Astrocyte (in vitro differentiated cells and primary cell): Measurements from ENCODE around the gene GPC5. TPM values are rescaled to one million over a fixed set of nuclear protein-coding genes. Genes with fewer than 3 reads are reported as not detected.

Source experiments
- DNase-seq: peaks from one replicate; pipeline ENCODE4 v3.0.0-alpha.2; 2010; ENCODE audit warnings: low read depth
- FAIRE-seq: peaks from 2 replicates; lab custom pipeline; 2011; peaks lifted over from hg19 to GRCh38; lab: Jason Lieb, UNC
- H2AFZ ChIP-seq: 2 replicates; pipeline ENCODE4 v1.6.0; 2012; ENCODE audit warnings: low read depth, low read length, inconsistent platforms
- H3K27ac ChIP-seq: 2 replicates; pipeline ENCODE4 v1.5.1; 2011; ENCODE audit warnings: low read depth, low read length, inconsistent platforms
- H3K27me3 ChIP-seq: 2 replicates; pipeline ENCODE4 v1.6.0; 2011; ENCODE audit warnings: low read length, inconsistent platforms; ENCODE audit not compliant: insufficient read depth
- H3K36me3 ChIP-seq: 2 replicates; pipeline ENCODE4 v1.5.1; 2011; ENCODE audit warnings: low read length, inconsistent platforms; ENCODE audit not compliant: insufficient read depth
- H3K4me1 ChIP-seq: 2 replicates; pipeline ENCODE4 v1.5.1; 2011; ENCODE audit warnings: low read length, inconsistent platforms; ENCODE audit not compliant: insufficient read depth
- H3K4me2 ChIP-seq: 2 replicates; pipeline ENCODE4 v1.6.0; 2012; ENCODE audit warnings: low read length, inconsistent platforms
- H3K4me3 ChIP-seq: 2 replicates; pipeline ENCODE4 v1.5.1; 2011; ENCODE audit warnings: low read depth, mild to moderate bottlenecking, low read length, inconsistent platforms; ENCODE audit not compliant: insufficient read depth
- H3K79me2 ChIP-seq: 2 replicates; pipeline ENCODE4 v1.6.0; 2012; ENCODE audit warnings: mild to moderate bottlenecking, low read length, inconsistent platforms; ENCODE audit not compliant: insufficient read depth
- H3K9ac ChIP-seq: 2 replicates; pipeline ENCODE4 v1.6.0; 2012; ENCODE audit warnings: mild to moderate bottlenecking, low read length, inconsistent platforms
- H3K9me3 ChIP-seq: 2 replicates; pipeline ENCODE4 v1.5.1; 2012; ENCODE audit warnings: low read depth, mild to moderate bottlenecking, low read length, inconsistent platforms; ENCODE audit not compliant: insufficient read depth
- H4K20me1 ChIP-seq: 2 replicates; pipeline ENCODE4 v1.6.0; 2012; ENCODE audit warnings: low read length, inconsistent platforms; ENCODE audit not compliant: insufficient read depth
- H3K27ac Mint-ChIP-seq: one replicate; pipeline ENCODE4 v1.8.0; 2021; ENCODE audit warnings: mild to moderate bottlenecking, mixed read lengths; ENCODE audit not compliant: unreplicated experiment
- H3K27me3 Mint-ChIP-seq: one replicate; pipeline ENCODE4 v1.8.0; 2021; ENCODE audit warnings: low read depth, mixed read lengths; ENCODE audit not compliant: unreplicated experiment
- H3K36me3 Mint-ChIP-seq: one replicate; pipeline ENCODE4 v1.8.0; 2021; ENCODE audit warnings: low read depth, mixed read lengths; ENCODE audit not compliant: unreplicated experiment
- H3K4me1 Mint-ChIP-seq: one replicate; pipeline ENCODE4 v1.8.0; 2021; ENCODE audit warnings: low read depth, mixed read lengths; ENCODE audit not compliant: unreplicated experiment
- H3K4me3 Mint-ChIP-seq: one replicate; pipeline ENCODE4 v1.8.0; 2021; ENCODE audit warnings: mild to moderate bottlenecking, moderate library complexity, mixed read lengths; ENCODE audit not compliant: unreplicated experiment
- H3K9me3 Mint-ChIP-seq: one replicate; pipeline ENCODE4 v1.8.0; 2021; ENCODE audit warnings: mild to moderate bottlenecking, mixed read lengths; ENCODE audit not compliant: unreplicated experiment
- EZH2 ChIP-seq: IDR thresholded peaks from 2 replicates; pipeline ENCODE4 v1.6.1; 2012; ENCODE audit warnings: mild to moderate bottlenecking, low read length, inconsistent platforms; ENCODE audit not compliant: insufficient read depth
- total RNA-seq: library from RNA; stranded (reverse); gene quantifications from 2 replicates; pipeline ENCODE4 v1.2.1, GENCODE V29; 2021
- TF ChIP-seq, protein P1 (sequence below): IDR thresholded peaks from 2 replicates; pipeline ENCODE4 v1.5.1; 2011; ENCODE audit warnings: low read depth, mild to moderate bottlenecking, inconsistent platforms, low read length, moderate library complexity; ENCODE audit not compliant: insufficient read depth

GPC5 gene
- total RNA-seq, 1 donor from 2014 or later = 1.1 TPM

- H3K9me3 ChIP-seq = no peaks in the 10 kb centered on the region
- Mint-ChIP-seq H3K27ac (no peak overlapping the region), H3K4me3 (no peak overlapping the region), H3K4me1 (peaks cover 7% of the 10 kb centered on the region), H3K36me3 (no peaks in the 10 kb centered on the region), H3K9me3 (no peaks in the 10 kb centered on the region), H3K27me3 (no peaks in the 10 kb centered on the region)
- H3K36me3 ChIP-seq = no peaks in the 10 kb centered on the region
- no peak for FAIRE-seq
- no peaks in the 10 kb centered on the region for H3K79me2 ChIP-seq
- H4K20me1 ChIP-seq = no peaks in the 10 kb centered on the region
- H3K27me3 ChIP-seq = no peaks in the 10 kb centered on the region
- H3K27ac ChIP-seq = no peak overlapping the region
- no peak overlapping the region for H2AFZ ChIP-seq
- TF ChIP-seq, protein P1, sequence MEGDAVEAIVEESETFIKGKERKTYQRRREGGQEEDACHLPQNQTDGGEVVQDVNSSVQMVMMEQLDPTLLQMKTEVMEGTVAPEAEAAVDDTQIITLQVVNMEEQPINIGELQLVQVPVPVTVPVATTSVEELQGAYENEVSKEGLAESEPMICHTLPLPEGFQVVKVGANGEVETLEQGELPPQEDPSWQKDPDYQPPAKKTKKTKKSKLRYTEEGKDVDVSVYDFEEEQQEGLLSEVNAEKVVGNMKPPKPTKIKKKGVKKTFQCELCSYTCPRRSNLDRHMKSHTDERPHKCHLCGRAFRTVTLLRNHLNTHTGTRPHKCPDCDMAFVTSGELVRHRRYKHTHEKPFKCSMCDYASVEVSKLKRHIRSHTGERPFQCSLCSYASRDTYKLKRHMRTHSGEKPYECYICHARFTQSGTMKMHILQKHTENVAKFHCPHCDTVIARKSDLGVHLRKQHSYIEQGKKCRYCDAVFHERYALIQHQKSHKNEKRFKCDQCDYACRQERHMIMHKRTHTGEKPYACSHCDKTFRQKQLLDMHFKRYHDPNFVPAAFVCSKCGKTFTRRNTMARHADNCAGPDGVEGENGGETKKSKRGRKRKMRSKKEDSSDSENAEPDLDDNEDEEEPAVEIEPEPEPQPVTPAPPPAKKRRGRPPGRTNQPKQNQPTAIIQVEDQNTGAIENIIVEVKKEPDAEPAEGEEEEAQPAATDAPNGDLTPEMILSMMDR = no peak
- no peak for TF ChIP-seq EZH2
- no peak overlapping the region for H3K4me2 ChIP-seq
- peak; percentile 1 for DNase-seq
- H3K4me1 ChIP-seq = no peaks in the 10 kb centered on the region
- H3K9ac ChIP-seq = no peak overlapping the region
- H3K4me3 ChIP-seq = no peak overlapping the region
Observed at GRCh38 chr13:91468301-91468700, 69.9 kb downstream of the GPC5 start.

DNA sequence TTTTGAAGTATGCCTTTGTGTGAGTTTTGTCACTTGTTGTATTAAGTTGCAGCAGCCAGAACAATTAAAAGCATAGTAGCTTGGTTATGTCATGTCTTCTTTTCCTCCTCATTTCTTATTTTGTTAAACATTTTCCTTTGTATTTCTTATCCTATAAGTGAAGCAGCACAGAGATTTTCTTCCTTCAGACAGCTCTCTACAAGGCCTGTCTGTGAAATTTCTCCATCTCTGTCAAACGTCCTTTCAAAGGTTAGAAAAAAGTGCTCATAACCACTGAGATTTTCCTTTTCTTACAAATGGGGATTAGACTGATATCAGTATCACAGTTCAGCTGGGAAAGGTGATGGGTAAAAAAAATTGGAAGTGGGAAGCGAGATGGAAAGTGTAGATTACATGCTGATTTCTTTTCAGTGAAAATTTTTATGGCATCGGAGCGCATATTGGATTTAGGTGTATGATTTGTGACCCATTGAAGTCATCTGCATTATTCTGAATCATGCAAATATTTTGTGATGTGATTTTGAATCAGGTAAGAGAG, 71.7 kb downstream of the GPC5 start:
- no peak overlapping the region for H3K4me3 ChIP-seq
- TF ChIP-seq EZH2 = no peak
- TF ChIP-seq, protein P1 = no peak
- H3K27me3 ChIP-seq = no peaks in the 10 kb centered on the region
- H3K4me2 ChIP-seq = no peak overlapping the region
- H3K27me3 Mint-ChIP-seq = no peaks in the 10 kb centered on the region
- no peak overlapping the region for H3K27ac ChIP-seq
- no peak overlapping the region for H3K9ac ChIP-seq
- no peaks in the 10 kb centered on the region for H3K36me3 ChIP-seq
- H3K4me1 Mint-ChIP-seq = peaks cover 7% of the 10 kb centered on the region
- no peaks in the 10 kb centered on the region for H3K9me3 Mint-ChIP-seq
- no peaks in the 10 kb centered on the region for H3K79me2 ChIP-seq
- H3K27ac Mint-ChIP-seq = no peak overlapping the region
- no peak for DNase-seq
- H4K20me1 ChIP-seq = no peaks in the 10 kb centered on the region
- H2AFZ ChIP-seq = no peak overlapping the region
- H3K4me3 Mint-ChIP-seq = no peak overlapping the region
- no peaks in the 10 kb centered on the region for H3K9me3 ChIP-seq
- no peak for FAIRE-seq
- H3K4me1 ChIP-seq = no peaks in the 10 kb centered on the region
- no peaks in the 10 kb centered on the region for H3K36me3 Mint-ChIP-seq

GRCh38 chr13:91470681-91471080, 72.3 kb downstream of the GPC5 start:
- peaks cover 7% of the 10 kb centered on the region for H3K4me1 Mint-ChIP-seq
- H3K27me3 ChIP-seq = no peaks in the 10 kb centered on the region
- no peaks in the 10 kb centered on the region for H3K9me3 ChIP-seq
- DNase-seq = no peak
- H3K9me3 Mint-ChIP-seq = no peaks in the 10 kb centered on the region
- H3K4me1 ChIP-seq = no peaks in the 10 kb centered on the region
- H3K4me2 ChIP-seq = no peak overlapping the region
- H3K79me2 ChIP-seq = no peaks in the 10 kb centered on the region
- H4K20me1 ChIP-seq = no peaks in the 10 kb centered on the region
- no peak overlapping the region for H3K4me3 Mint-ChIP-seq
- no peaks in the 10 kb centered on the region for H3K36me3 ChIP-seq
- H3K36me3 Mint-ChIP-seq = no peaks in the 10 kb centered on the region
- TF ChIP-seq, protein P1 = no peak
- TF ChIP-seq EZH2 = no peak
- H3K9ac ChIP-seq = no peak overlapping the region
- H3K27ac ChIP-seq = no peak overlapping the region
- no peaks in the 10 kb centered on the region for H3K27me3 Mint-ChIP-seq
- H3K27ac Mint-ChIP-seq = no peak overlapping the region
- no peak overlapping the region for H2AFZ ChIP-seq
- no peak overlapping the region for H3K4me3 ChIP-seq
- FAIRE-seq = no peak
